ENCODE results near the gene TMIGD1. TPM values are rescaled to one million over a fixed set of nuclear protein-coding genes. Genes with fewer than 3 reads are reported as not detected.
A peak's percentile ranks its signal among the peaks of the same experiment; 100 is the strongest.

TMIGD1 gene
- total RNA-seq, 2 donors from 2014 or later, result not detected

DNA sequence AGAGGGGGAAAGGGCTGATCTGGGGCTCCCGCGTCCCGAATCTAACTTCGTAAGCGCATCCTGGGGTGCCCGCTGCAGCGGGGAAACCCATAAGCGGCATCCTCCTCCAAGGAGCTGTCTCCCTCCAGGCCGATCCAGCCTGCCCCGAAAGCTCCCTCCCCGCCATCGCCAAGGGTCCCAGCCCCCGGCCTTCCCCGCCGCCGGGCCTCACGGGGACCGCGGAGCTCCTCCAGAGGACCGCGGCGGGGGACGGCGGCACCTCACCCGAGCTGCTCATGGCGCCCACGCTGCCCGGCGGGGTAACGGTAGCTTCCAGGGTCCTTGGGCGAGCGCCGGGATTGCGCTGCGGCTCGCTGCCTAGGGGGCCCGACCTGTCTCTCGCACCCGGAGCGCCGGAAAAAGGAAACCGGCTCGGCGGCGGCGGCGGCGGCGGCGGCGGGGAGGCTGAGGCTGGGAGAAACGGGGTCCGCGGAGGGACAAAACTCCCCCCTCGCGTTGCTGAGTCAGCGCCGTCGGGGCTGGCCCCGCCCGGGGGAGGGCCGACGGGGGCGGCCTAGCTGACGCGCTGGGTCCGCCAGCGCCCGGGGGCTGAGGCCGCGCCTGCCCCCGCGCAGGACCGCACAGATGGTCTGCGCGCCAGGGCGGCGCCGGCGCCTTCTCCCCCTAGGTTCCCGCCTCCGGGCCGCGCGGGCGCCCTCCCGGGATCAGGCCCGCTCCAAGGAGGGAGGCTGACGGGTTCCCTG, 42.1 kb downstream of the TMIGD1 start, which contains the start of gene BLMH:
BLMH (minus strand) TSS at position 402 of the 743 bp plus-strand sequence; CDS start at position 277, 125 bp downstream.
- peaks cover 11 to 27% of the 10 kb centered on the region in 2 donors for H3K4me1 ChIP-seq (ENCODE audit: control insufficient read depth in 1 of 2, low read depth in 2 of 2)
- H3K27ac ChIP-seq, result peak within 1 kb of the TSS; percentile 83 to 92
- H3K36me3 ChIP-seq, result peaks cover 10% of the 10 kb centered on the region
- H3K4me3 ChIP-seq, result peak within 1 kb of the TSS; percentile 76
- no peaks in the 10 kb centered on the region for H3K27me3 ChIP-seq (replicated peaks; ENCODE audit: insufficient read depth)
- no peaks in the 10 kb centered on the region for H3K9me3 ChIP-seq
- ATAC-seq (ENCODE audit: insufficient number of reproducible peaks, low FRiP score, low read depth) (peak; percentile 73), DNase-seq (ENCODE audit: low spot score) (peak; percentile 9)
- no peak for TF ChIP-seq CTCF (IDR thresholded peaks at IDR 0.05)

- peak overlapping the region; percentile 76 for H3K4me3 ChIP-seq
- H3K9me3 ChIP-seq, result no peaks in the 10 kb centered on the region
- no peaks in the 10 kb centered on the region for H3K27me3 ChIP-seq (replicated peaks; ENCODE audit: insufficient read depth)
- H3K4me1 ChIP-seq (ENCODE audit: control insufficient read depth in 1 of 2, low read depth in 2 of 2), result peaks cover 11 to 22% of the 10 kb centered on the region in 2 donors
- no peak for TF ChIP-seq CTCF (IDR thresholded peaks at IDR 0.05)
- peak overlapping the region; percentile 83 to 92 for H3K27ac ChIP-seq
- ATAC-seq (ENCODE audit: insufficient number of reproducible peaks, low FRiP score, low read depth) (no peak), DNase-seq (ENCODE audit: low spot score) (no peak)
- peaks cover 16% of the 10 kb centered on the region for H3K36me3 ChIP-seq
Measured at GRCh38 chr17:30290696-30291542, 42.9 kb downstream of the TMIGD1 start.

- no peak overlapping the region for H3K27ac ChIP-seq
- no peak for TF ChIP-seq CTCF (IDR thresholded peaks at IDR 0.05)
- peaks cover 22% of the 10 kb centered on the region for H3K36me3 ChIP-seq
- peaks cover 11 to 18% of the 10 kb centered on the region in 2 donors for H3K4me1 ChIP-seq (ENCODE audit: control insufficient read depth in 1 of 2, low read depth in 2 of 2)
- no peaks in the 10 kb centered on the region for H3K9me3 ChIP-seq
- H3K27me3 ChIP-seq (replicated peaks; ENCODE audit: insufficient read depth), result no peaks in the 10 kb centered on the region
- peak overlapping the region; percentile 76 for H3K4me3 ChIP-seq
- no peak for ATAC-seq (ENCODE audit: insufficient number of reproducible peaks, low FRiP score, low read depth)
- no peak for DNase-seq (ENCODE audit: low spot score)
Measured at GRCh38 chr17:30290077-30290476, 43.8 kb downstream of the TMIGD1 start.

GRCh38 chr17:30279156-30279555, 54.7 kb downstream of the TMIGD1 start:
- no peak overlapping the region for H3K27ac ChIP-seq
- DNase-seq (ENCODE audit: low spot score) (no peak), ATAC-seq (ENCODE audit: insufficient number of reproducible peaks, low FRiP score, low read depth) (no peak)
- no peak overlapping the region for H3K4me3 ChIP-seq
- no peak for TF ChIP-seq CTCF (IDR thresholded peaks at IDR 0.05)
- H3K27me3 ChIP-seq (replicated peaks; ENCODE audit: insufficient read depth), result no peaks in the 10 kb centered on the region
- no peaks in the 10 kb centered on the region for H3K9me3 ChIP-seq
- H3K4me1 ChIP-seq (ENCODE audit: control insufficient read depth in 1 of 2, low read depth in 2 of 2), result peaks cover 3 to 9% of the 10 kb centered on the region in 2 donors
- H3K36me3 ChIP-seq, result peaks cover 12% of the 10 kb centered on the region

DNA sequence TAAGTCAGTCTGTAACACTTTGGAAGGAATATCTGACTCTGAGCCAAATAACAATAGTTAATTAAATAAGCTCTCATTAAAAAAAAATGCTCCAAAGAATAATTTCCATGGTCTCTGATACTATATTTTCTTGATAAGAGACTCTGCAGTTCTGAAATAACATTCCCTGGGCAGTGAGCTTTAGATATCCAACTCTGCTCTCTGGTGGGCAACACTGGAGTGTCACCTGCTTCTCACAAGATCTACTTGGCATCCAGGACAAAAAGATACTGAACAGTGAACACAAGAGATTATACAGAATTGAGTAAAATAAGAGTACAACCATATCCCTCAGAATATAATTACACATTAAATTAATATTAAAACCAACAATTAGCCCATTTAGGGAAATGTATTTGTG, 55.8 kb downstream of the TMIGD1 start:
- DNase-seq (ENCODE audit: low spot score) (no peak), ATAC-seq (ENCODE audit: insufficient number of reproducible peaks, low FRiP score, low read depth) (no peak)
- Histone ChIP-seq H3K27ac (no peak overlapping the region), H3K4me3 (no peak overlapping the region), H3K4me1 (ENCODE audit: control insufficient read depth in 1 of 2, low read depth in 2 of 2) (peaks cover 3 to 20% of the 10 kb centered on the region in 2 donors), H3K27me3 (replicated peaks; ENCODE audit: insufficient read depth) (no peaks in the 10 kb centered on the region), H3K36me3 (peaks cover 15% of the 10 kb centered on the region), H3K9me3 (no peaks in the 10 kb centered on the region)
- peak; percentile 67 for TF ChIP-seq CTCF (IDR thresholded peaks at IDR 0.05)

Data from thoracic aorta (tissue), 2 donors.